GM19452 (cell line): ENCODE results near the gene SIL1.

Experiments used
- ATAC-seq: cut with Tn5 transposase; IDR thresholded peaks from one replicate; pipeline ENCODE4 v1.9.1; 2021; ENCODE audit not compliant: unreplicated experiment

Gene SIL1

GRCh38 chr5:138964647-138965201 lies 233.4 kb downstream of the SIL1 start:
- ATAC-seq = no peak

- no peak for ATAC-seq
Measured at GRCh38 chr5:138963763-138964371, 234.3 kb downstream of the SIL1 start.

- no peak for ATAC-seq
Measured at GRCh38 chr5:138962614-138963370, 235.4 kb downstream of the SIL1 start.

- ATAC-seq = no peak
Measured at GRCh38 chr5:138961729-138962128, 236.4 kb downstream of the SIL1 start.

- no peak for ATAC-seq
Measured at GRCh38 chr5:138961221-138961620, 236.9 kb downstream of the SIL1 start.

- ATAC-seq = no peak
Measured at GRCh38 chr5:138960145-138960692, 237.9 kb downstream of the SIL1 start.

- no peak for ATAC-seq
Measured at GRCh38 chr5:138956801-138957200, 241.4 kb downstream of the SIL1 start.

- no peak for ATAC-seq
Measured at GRCh38 chr5:138955671-138956295, 242.4 kb downstream of the SIL1 start.

GRCh38 chr5:138955013-138955660 lies 243.0 kb downstream of the SIL1 start:
- no peak for ATAC-seq

GRCh38 chr5:138954257-138955012 lies 243.7 kb downstream of the SIL1 start:
- no peak for ATAC-seq

GRCh38 chr5:138953387-138954256 lies 244.5 kb downstream of the SIL1 start:
- no peak for ATAC-seq

GRCh38 chr5:138952962-138953361 lies 245.2 kb downstream of the SIL1 start:
- no peak for ATAC-seq

- ATAC-seq = no peak
Measured at GRCh38 chr5:138951986-138952735, 246.0 kb downstream of the SIL1 start.

- no peak for ATAC-seq
Measured at GRCh38 chr5:138951091-138951985, 246.8 kb downstream of the SIL1 start.

- ATAC-seq = no peak
Measured at GRCh38 chr5:138950421-138951031, 247.6 kb downstream of the SIL1 start.

- no peak for ATAC-seq
Measured at GRCh38 chr5:138949988-138950387, 248.2 kb downstream of the SIL1 start.

- no peak for ATAC-seq
Measured at GRCh38 chr5:138949223-138949574, 249.0 kb downstream of the SIL1 start.
